ENCODE results near the gene ASCC3. TPM values are rescaled to one million over a fixed set of nuclear protein-coding genes. Genes with fewer than 3 reads are reported as not detected.

The ASCC3 gene
- total RNA-seq, 1 experiment from 2014 or later, result 40.5 TPM

GRCh38 chr6:100790084-100790483 lies 91.0 kb downstream of the ASCC3 start:
- no peaks in the 10 kb centered on the region for H3K9me3 ChIP-seq (ENCODE audit: control insufficient read depth in 1 of 2, insufficient read depth in 1 of 2, low read depth in 1 of 2, low read length in 2 of 2)
- H3K27me3 ChIP-seq (ENCODE audit: insufficient read depth, low read length), result no peaks in the 10 kb centered on the region
- H3K4me2 ChIP-seq (ENCODE audit: low read length), result no peak overlapping the region
- H3K4me3 ChIP-seq (replicated peaks in 1 of 2; ENCODE audit: low read depth in 1 of 2, low read length in 2 of 2), result no peak overlapping the region
- no peak overlapping the region for H3K27ac ChIP-seq (ENCODE audit: low read depth, low read length)
- CTCF ChIA-PET, result interaction anchor here (0.9 kb wide), 1 partner anchor 674 kb away, joined by 3 read pairs; no protein-coding TSS in a partner anchor
- BruUV-seq (replicated peaks), result no TSS peak
- no peaks in the 10 kb centered on the region for H3K4me1 ChIP-seq (ENCODE audit: control insufficient read depth in 1 of 2, insufficient read depth in 2 of 2, low read length in 2 of 2)
- no peaks in the 10 kb centered on the region for H3K9me2 ChIP-seq (ENCODE audit: insufficient read depth)
- intact Hi-C loops (cut with micrococcal nuclease), result no loop called here
- RAD21 ChIA-PET (ENCODE audit: low non-redundant PET in 1 of 2, low total read pairs in 2 of 2, uncharacterized antibody in 2 of 2, unreplicated experiment in 2 of 2), result no interaction called here
- TF ChIP-seq ZBTB33 (IDR thresholded peaks at IDR 0.05; ENCODE audit: extremely low read depth, insufficient replicate concordance, low read length), result no peak
- TF ChIP-seq FOSL1 (IDR thresholded peaks at IDR 0.05; ENCODE audit: low read depth), result no peak
- TF ChIP-seq SP1 (IDR thresholded peaks at IDR 0.05; ENCODE audit: low read depth), result no peak
- no peak for TF ChIP-seq ELF1 (IDR thresholded peaks at IDR 0.05; ENCODE audit: borderline replicate concordance, low read depth)
- no peak for TF ChIP-seq POLR2AphosphoS5 (IDR thresholded peaks at IDR 0.05; ENCODE audit: low read depth, low read length)
- TF ChIP-seq ZNF274 (IDR thresholded peaks at IDR 0.05; ENCODE audit: low read depth, low read length), result no peak
- TF ChIP-seq TCF7L2 (IDR thresholded peaks at IDR 0.05; ENCODE audit: borderline replicate concordance, extremely low read depth, insufficient read depth, insufficient read length), result no peak
- no peak for TF ChIP-seq REST (IDR thresholded peaks at IDR 0.05; ENCODE audit: low read depth)
- no peak for TF ChIP-seq EZH2 (IDR thresholded peaks at IDR 0.05)
- no peak for TF ChIP-seq YY1 (IDR thresholded peaks at IDR 0.05; ENCODE audit: extremely low read depth, insufficient replicate concordance, low read depth, low read length)
- H3K9ac ChIP-seq (ENCODE audit: low read length), result no peak overlapping the region
- no peak overlapping the region for H2AFZ ChIP-seq (ENCODE audit: low read depth, low read length, poor library complexity, severe bottlenecking)
- ATAC-seq (no peak), DNase-seq (ENCODE audit: low read depth, low spot score) (no peak)
- no peaks in the 10 kb centered on the region for H4K20me1 ChIP-seq (ENCODE audit: insufficient read depth)
- no peaks in the 10 kb centered on the region for H3K79me2 ChIP-seq (ENCODE audit: insufficient read depth, low read length)
- POLR2A ChIA-PET, result no interaction called here
- H3K36me3 ChIP-seq (ENCODE audit: control insufficient read depth in 1 of 2, insufficient read depth in 2 of 2, low read length in 2 of 2), result no peaks in the 10 kb centered on the region

Data from HCT116 (cell line).